ENCODE measurements around the gene FCF1. TPM values are rescaled to one million over a fixed set of nuclear protein-coding genes. Genes with fewer than 3 reads are reported as not detected.

The FCF1 gene
- total RNA-seq, 1 donor from 2014 or later, result 44.5 TPM

- no peak overlapping the region for H3K4me3 Mint-ChIP-seq
- no peaks in the 10 kb centered on the region for H3K9me3 Mint-ChIP-seq
- H3K4me1 Mint-ChIP-seq, result no peaks in the 10 kb centered on the region
- no peak for TF ChIP-seq CTCF (IDR thresholded peaks at IDR 0.05; ENCODE audit: unreplicated experiment)
- no peak for DNase-seq (ENCODE audit: low spot score in 2 of 2, unreplicated experiment in 2 of 2)
- H3K36me3 Mint-ChIP-seq, result peaks cover 27% of the 10 kb centered on the region
- no peak overlapping the region for H3K27ac Mint-ChIP-seq
- no peaks in the 10 kb centered on the region for H3K27me3 Mint-ChIP-seq (ENCODE audit: low read depth)
Measured at GRCh38 chr14:74669846-74670245, 43.1 kb upstream of the FCF1 start.

GRCh38 chr14:74670726-74671411, 42.1 kb upstream of the FCF1 start:
- Mint-ChIP-seq H3K4me3 (no peak overlapping the region), H3K27me3 (ENCODE audit: low read depth) (no peaks in the 10 kb centered on the region), H3K9me3 (no peaks in the 10 kb centered on the region), H3K4me1 (no peaks in the 10 kb centered on the region), H3K36me3 (peaks cover 31% of the 10 kb centered on the region), H3K27ac (no peak overlapping the region)
- no peak for DNase-seq (ENCODE audit: low spot score in 2 of 2, unreplicated experiment in 2 of 2)
- TF ChIP-seq CTCF (IDR thresholded peaks at IDR 0.05; ENCODE audit: unreplicated experiment), result no peak

GRCh38 chr14:74671789-74672188, 41.2 kb upstream of the FCF1 start:
- no peak overlapping the region for H3K27ac Mint-ChIP-seq
- H3K4me3 Mint-ChIP-seq, result no peak overlapping the region
- peaks cover 36% of the 10 kb centered on the region for H3K36me3 Mint-ChIP-seq
- no peak for DNase-seq (ENCODE audit: low spot score in 2 of 2, unreplicated experiment in 2 of 2)
- no peaks in the 10 kb centered on the region for H3K9me3 Mint-ChIP-seq
- H3K27me3 Mint-ChIP-seq (ENCODE audit: low read depth), result no peaks in the 10 kb centered on the region
- no peaks in the 10 kb centered on the region for H3K4me1 Mint-ChIP-seq
- TF ChIP-seq CTCF (IDR thresholded peaks at IDR 0.05; ENCODE audit: unreplicated experiment), result no peak

- H3K27me3 Mint-ChIP-seq (ENCODE audit: low read depth), result no peaks in the 10 kb centered on the region
- no peaks in the 10 kb centered on the region for H3K4me1 Mint-ChIP-seq
- H3K4me3 Mint-ChIP-seq, result no peak overlapping the region
- peaks cover 32% of the 10 kb centered on the region for H3K36me3 Mint-ChIP-seq
- no peaks in the 10 kb centered on the region for H3K9me3 Mint-ChIP-seq
- DNase-seq (ENCODE audit: low spot score in 2 of 2, unreplicated experiment in 2 of 2), result no peak
- no peak overlapping the region for H3K27ac Mint-ChIP-seq
- TF ChIP-seq CTCF (IDR thresholded peaks at IDR 0.05; ENCODE audit: unreplicated experiment), result no peak
Measured at GRCh38 chr14:74673768-74674167, 39.2 kb upstream of the FCF1 start.

- H3K4me3 Mint-ChIP-seq, result no peak overlapping the region
- peaks cover 24% of the 10 kb centered on the region for H3K36me3 Mint-ChIP-seq
- no peak for DNase-seq (ENCODE audit: low spot score in 2 of 2, unreplicated experiment in 2 of 2)
- no peak for TF ChIP-seq CTCF (IDR thresholded peaks at IDR 0.05; ENCODE audit: unreplicated experiment)
- H3K4me1 Mint-ChIP-seq, result no peaks in the 10 kb centered on the region
- no peaks in the 10 kb centered on the region for H3K27me3 Mint-ChIP-seq (ENCODE audit: low read depth)
- no peak overlapping the region for H3K27ac Mint-ChIP-seq
- H3K9me3 Mint-ChIP-seq, result no peaks in the 10 kb centered on the region
Measured at GRCh38 chr14:74675219-74675618, 37.7 kb upstream of the FCF1 start.

All from mesothelial cell of epicardium (in vitro differentiated cells).